ENCODE results near the gene MAN1C1.

Gene MAN1C1

GRCh38 chr1:25817840-25818501 lies 201.4 kb downstream of the MAN1C1 start:
- no peak for DNase-seq (ENCODE audit: low read depth)

GRCh38 chr1:25818569-25818968 lies 202.0 kb downstream of the MAN1C1 start:
- no peak for DNase-seq (ENCODE audit: low read depth)

DNA sequence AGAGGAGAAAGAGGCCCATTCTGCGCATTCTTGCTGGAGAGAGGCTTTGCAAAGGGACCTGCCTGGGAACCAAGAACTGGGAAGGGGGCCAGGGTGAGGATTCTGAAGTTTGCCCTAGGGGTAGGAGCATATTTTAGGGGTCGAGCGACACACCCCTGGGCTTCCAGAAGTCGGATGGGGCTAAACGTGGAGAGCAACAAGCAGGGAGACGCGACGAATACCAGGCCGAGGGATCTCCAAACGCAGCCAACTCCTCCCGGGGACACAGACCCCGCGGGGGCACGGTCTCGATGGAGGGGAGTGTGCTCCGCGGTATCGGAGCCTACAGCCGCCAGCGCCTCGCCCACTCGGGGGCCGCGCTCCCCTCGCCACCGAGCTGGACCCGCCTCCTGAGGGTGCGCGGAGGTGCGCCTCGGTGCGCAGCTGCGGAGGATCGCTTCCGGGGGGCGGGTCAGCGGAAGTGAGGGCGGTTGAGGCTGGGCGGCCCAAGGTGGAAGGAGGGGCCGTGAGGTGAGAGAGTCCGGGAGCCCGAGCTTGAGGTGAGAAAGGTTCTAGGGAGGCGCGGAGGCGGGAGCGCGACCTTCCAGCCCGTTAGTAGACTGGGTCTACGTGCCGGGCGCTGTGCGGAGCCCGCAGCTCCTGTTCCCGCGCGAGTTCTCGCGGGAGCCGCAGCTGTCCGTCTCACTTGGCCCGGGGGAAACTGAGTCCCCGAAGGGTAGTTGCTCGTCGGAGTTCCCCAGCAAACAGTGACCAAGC lies 203.1 kb downstream of the MAN1C1 start, which contains the start of gene MTFR1L:
Gene MTFR1L (plus strand): TSS at position 464 of the 756 bp plus-strand sequence. CDS start 3,151 bp downstream, outside the sequence.
- DNase-seq (ENCODE audit: low read depth): peak; percentile 87

DNA sequence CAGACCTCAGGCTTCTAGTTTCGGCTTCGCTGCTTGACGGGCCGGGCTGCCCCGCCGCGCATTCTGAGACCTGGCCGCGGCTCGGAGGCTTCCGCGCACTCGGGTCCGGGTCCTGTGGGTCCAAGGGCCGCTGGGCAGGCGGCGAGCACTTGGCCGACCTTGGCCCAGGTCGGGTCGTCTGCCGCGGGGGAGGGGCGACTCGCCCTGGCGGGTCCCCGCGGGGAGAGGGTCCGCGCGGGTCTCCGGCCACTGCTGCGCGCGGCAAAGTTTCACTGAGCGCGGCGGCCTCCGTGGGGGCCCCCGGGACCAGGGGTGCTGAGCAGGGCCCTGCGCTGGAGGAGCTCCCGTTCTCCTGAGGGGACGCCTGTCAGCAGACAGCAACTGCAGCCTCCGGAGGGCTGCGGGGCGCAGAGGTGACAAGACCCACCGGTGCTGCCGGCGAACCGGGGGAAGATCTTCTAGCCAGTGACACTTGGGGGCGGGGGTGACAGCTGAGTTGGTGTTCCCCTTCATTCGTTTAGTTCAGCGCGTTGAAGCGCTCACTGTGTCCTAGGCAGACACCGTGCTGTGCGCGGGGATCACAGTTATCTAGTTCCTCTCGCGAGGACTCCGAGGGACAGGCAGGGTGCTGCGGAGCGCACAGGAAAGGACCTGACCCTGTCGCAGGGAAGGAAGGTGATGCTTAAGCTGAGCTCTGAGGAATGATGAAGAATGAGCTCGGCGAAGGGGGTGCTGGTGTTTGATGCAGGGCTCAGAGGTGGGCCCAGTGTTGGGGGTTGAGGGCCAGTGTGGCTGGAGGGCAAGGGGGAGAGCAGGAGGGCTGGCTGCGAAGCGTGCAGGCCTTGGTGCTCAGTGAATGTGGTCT lies 203.9 kb downstream of the MAN1C1 start:
- DNase-seq (ENCODE audit: low read depth): peak; percentile 58

DNA sequence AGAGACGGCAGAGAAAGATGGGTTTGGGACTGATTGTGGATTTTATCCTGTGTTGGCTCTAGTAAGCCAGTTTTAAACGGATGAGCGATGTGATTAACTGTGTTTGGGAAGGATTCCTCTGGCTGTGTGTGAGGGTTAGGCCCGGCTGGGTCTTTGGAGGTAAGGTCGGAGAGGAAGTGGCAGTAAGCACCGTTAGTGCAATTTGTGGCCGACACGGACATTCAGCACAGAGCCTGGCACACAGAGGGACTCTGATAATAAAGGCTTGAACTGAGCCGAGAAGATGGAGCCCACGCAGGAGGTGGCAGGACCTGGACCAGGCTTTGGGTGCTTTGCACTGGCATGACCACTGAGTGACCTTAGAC lies 204.5 kb downstream of the MAN1C1 start:
- no peak for DNase-seq (ENCODE audit: low read depth)

DNA sequence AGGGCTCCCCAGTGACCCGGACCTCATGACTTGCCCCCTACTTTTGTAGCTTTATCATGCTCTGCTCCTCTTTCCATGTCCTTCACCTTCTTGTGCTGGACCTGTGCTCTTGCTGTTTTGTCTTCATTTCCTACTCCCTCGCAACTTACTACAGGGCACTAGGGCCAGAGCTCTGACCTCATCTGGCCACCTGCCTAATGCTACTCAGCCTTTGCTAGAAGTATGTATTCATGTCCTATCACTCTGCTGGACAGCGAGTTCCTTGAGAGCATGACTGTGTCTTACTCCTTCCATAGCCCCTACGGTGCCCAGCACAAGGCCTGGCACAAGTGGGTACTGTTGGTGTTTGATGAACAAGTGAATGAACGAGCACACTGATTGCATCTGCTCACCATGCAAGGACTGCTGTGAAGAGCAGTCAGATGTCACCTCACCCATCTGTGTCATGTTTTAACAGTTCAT lies 205.1 kb downstream of the MAN1C1 start:
- DNase-seq (ENCODE audit: low read depth): no peak

- DNase-seq (ENCODE audit: low read depth): no peak
Observed at GRCh38 chr1:25825605-25826004, 209.0 kb downstream of the MAN1C1 start.

- DNase-seq (ENCODE audit: low read depth): no peak
Observed at GRCh38 chr1:25826571-25826970, 210.0 kb downstream of the MAN1C1 start.

DNA sequence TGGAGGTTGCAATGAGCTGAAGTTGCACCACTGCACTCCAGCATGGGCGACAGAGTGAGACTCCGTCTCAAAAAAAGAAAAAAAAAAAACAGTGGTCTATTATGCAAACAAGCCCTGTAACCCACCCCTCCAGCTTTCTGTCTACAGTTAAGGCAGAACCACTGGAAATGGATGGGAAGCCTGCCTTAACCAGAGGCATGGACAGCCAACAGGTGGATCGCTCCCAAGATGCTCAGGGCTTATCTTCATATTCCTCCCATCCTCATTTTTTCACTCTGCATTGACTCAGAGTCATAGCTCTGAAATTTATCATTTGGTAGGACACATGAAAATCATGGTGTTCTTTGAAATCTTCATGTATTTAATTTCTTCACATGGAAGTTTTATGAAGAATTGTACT lies 211.9 kb downstream of the MAN1C1 start:
- no peak for DNase-seq (ENCODE audit: low read depth)

GRCh38 chr1:25829046-25829445 lies 212.5 kb downstream of the MAN1C1 start:
- no peak for DNase-seq (ENCODE audit: low read depth)

GRCh38 chr1:25831569-25832196 lies 215.1 kb downstream of the MAN1C1 start:
- DNase-seq (ENCODE audit: low read depth): no peak

GRCh38 chr1:25832336-25833037 lies 215.9 kb downstream of the MAN1C1 start:
- DNase-seq (ENCODE audit: low read depth): no peak

GRCh38 chr1:25833158-25833557 lies 216.6 kb downstream of the MAN1C1 start:
- no peak for DNase-seq (ENCODE audit: low read depth)

Measured in T follicular helper cell (primary cell).